ENCODE measurements around the gene RPS4Y1.

GRCh38 chrY:2860511-2860910 is 19.1 kb downstream of the RPS4Y1 start:
- TF ChIP-seq CTCF (conservative IDR thresholded peaks at IDR 0.05): no peak
- TF ChIP-seq EZH2 (IDR thresholded peaks at IDR 0.05; ENCODE audit: low read depth): no peak
